Measurements from ENCODE around the gene SLC25A25. TPM values are rescaled to one million over a fixed set of nuclear protein-coding genes. Genes with fewer than 3 reads are reported as not detected.

SLC25A25 gene
- total RNA-seq, 2 experiments from 2014 or later, result 16.9 to 17.7 TPM

- no peak overlapping the region for H3K27ac Mint-ChIP-seq
- DNase-seq (no peak), ATAC-seq (ENCODE audit: poor library complexity) (no peak)
- POLR2A ChIA-PET, result no interaction called here
- no peaks in the 10 kb centered on the region for H3K27me3 ChIP-seq (ENCODE audit: control insufficient read depth in 1 of 2, insufficient read depth in 2 of 2, low read length in 2 of 2)
- H3K4me1 ChIP-seq (ENCODE audit: insufficient read depth, low read length), result no peaks in the 10 kb centered on the region
- no peaks in the 10 kb centered on the region for H3K27me3 Mint-ChIP-seq
- H3K4me3 ChIP-seq (ENCODE audit: low read length), result no peak overlapping the region
- H3K36me3 ChIP-seq (ENCODE audit: insufficient read depth, low read length), result no peaks in the 10 kb centered on the region
- H3K9me3 Mint-ChIP-seq, result no peaks in the 10 kb centered on the region
- H3K27ac ChIP-seq (ENCODE audit: low read depth in 1 of 2, low read length in 2 of 2), result no peak overlapping the region
- CTCF ChIA-PET, result no interaction called here
- H3K9me3 ChIP-seq (ENCODE audit: control insufficient read depth in 1 of 2, insufficient read depth in 1 of 2, low read length in 2 of 2), result no peaks in the 10 kb centered on the region
- H3K4me3 Mint-ChIP-seq, result no peak overlapping the region
- no peaks in the 10 kb centered on the region for H3K36me3 Mint-ChIP-seq (ENCODE audit: low read depth)
- TF ChIP-seq CTCF (IDR thresholded peaks at IDR 0.05), result no peak
- H3K4me1 Mint-ChIP-seq (ENCODE audit: low read depth), result no peaks in the 10 kb centered on the region
- intact Hi-C loops (cut with DNase I, micrococcal nuclease), result loop anchor here in 1 of 2 experiments (10.0 kb wide), 1 partner anchor 929 kb away; no protein-coding TSS in a partner anchor
These were observed 85.3 kb downstream of the SLC25A25 start for GRCh38 chr9:128153060-128153946.

GRCh38 chr9:128153947-128154695 lies 86.1 kb downstream of the SLC25A25 start:
- Mint-ChIP-seq H3K9me3 (no peaks in the 10 kb centered on the region), H3K27ac (no peak overlapping the region)
- CTCF ChIA-PET, result no interaction called here

More at GRCh38 chr9:128153947-128154695, 86.1 kb downstream of the SLC25A25 start:
- H3K36me3 Mint-ChIP-seq (ENCODE audit: low read depth), result no peaks in the 10 kb centered on the region
- Histone ChIP-seq H3K4me1 (ENCODE audit: insufficient read depth, low read length) (peaks cover under 1% of the 10 kb centered on the region), H3K4me3 (ENCODE audit: low read length) (no peak overlapping the region), H3K9me3 (ENCODE audit: control insufficient read depth in 1 of 2, insufficient read depth in 1 of 2, low read length in 2 of 2) (no peaks in the 10 kb centered on the region), H3K27ac (ENCODE audit: low read depth in 1 of 2, low read length in 2 of 2) (no peak overlapping the region), H3K27me3 (ENCODE audit: control insufficient read depth in 1 of 2, insufficient read depth in 2 of 2, low read length in 2 of 2) (no peaks in the 10 kb centered on the region), H3K36me3 (ENCODE audit: insufficient read depth, low read length) (no peaks in the 10 kb centered on the region)
- H3K27me3 Mint-ChIP-seq, result no peaks in the 10 kb centered on the region
- no peak overlapping the region for H3K4me3 Mint-ChIP-seq
- TF ChIP-seq CTCF (IDR thresholded peaks at IDR 0.05), result no peak
- peaks cover under 1% of the 10 kb centered on the region for H3K4me1 Mint-ChIP-seq (ENCODE audit: low read depth)
- POLR2A ChIA-PET, result no interaction called here
- intact Hi-C loops (cut with DNase I, micrococcal nuclease), result loop anchor here in 1 of 2 experiments (10.0 kb wide), 1 partner anchor 929 kb away; no protein-coding TSS in a partner anchor
- no peak for ATAC-seq (ENCODE audit: poor library complexity)
- no peak for DNase-seq
